K562 (cell line): ENCODE data around the gene FAM168B. TPM values are rescaled to one million over a fixed set of nuclear protein-coding genes. Genes with fewer than 3 reads are reported as not detected.

ENCODE experiments used
- ATAC-seq: fragments of 200-7000 bp; cut with Tn5 transposase; 3 replicates; pipeline ENCODE4 v1.9.1; 2020; ENCODE audit warnings: moderate library complexity
- BruUV-seq: library from RNA; stranded (reverse); fragments of 400-500 nt; replicated peaks from 2 replicates; lab custom pipeline; 2021; lab: Mats Ljungman, UMichigan
- CTCF ChIA-PET: fragments of 300-600 bp; formaldehyde crosslinking; extraction: SDS; loops from one replicate; lab custom pipeline; 2021; ENCODE audit warnings: low intra/inter-chr PET ratio; lab: Yijun Ruan, JAX
- POLR2A ChIA-PET: fragments of 300-600, 350-650 bp; sonication (Branson Sonifier 250); formaldehyde crosslinking; extraction: SDS; loops from one replicate; lab custom pipeline; 2021; ENCODE audit warnings: antibody characterized with exemption, inconsistent platforms; lab: Yijun Ruan, JAX
- DNase-seq, 4 experiments: peaks; one replicate each; pipeline versions ENCODE4 v3.0.0 to v3.0.0-alpha.2; 2011 to 2018; ENCODE audit warnings: low spot score in 3 of 4, mixed read lengths in 3 of 4; ENCODE audit errors: extremely low read depth in 1 of 4
- FAIRE-seq: peaks from 2 replicates; lab custom pipeline; 2011; peaks lifted over from hg19 to GRCh38; lab: Jason Lieb, UNC
- H2AFZ ChIP-seq: 2 replicates; pipeline ENCODE4 v1.6.0; 2011; ENCODE audit warnings: low read depth, low read length, control low read depth, inconsistent platforms
- H3K27ac ChIP-seq: fragments of 200-600 bp; 3 replicates; pipeline ENCODE4 v1.8.0; 2011; ENCODE audit warnings: low read depth, mild to moderate bottlenecking, control low read depth, inconsistent platforms, low read length, moderate library complexity, mixed read lengths; ENCODE audit errors: extremely low read depth
- H3K27me3 ChIP-seq, 2 experiments: fragments of 300-600 bp in 1 of 2; 2 replicates in 1 of 2; 3 replicates in 1 of 2; pipeline versions ENCODE4 v1.6.0 to v1.8.0; 2011; ENCODE audit warnings: inconsistent platforms in 2 of 2, low read length in 2 of 2, mild to moderate bottlenecking in 1 of 2, mixed read lengths in 1 of 2, moderate library complexity in 1 of 2; ENCODE audit not compliant: control insufficient read depth in 2 of 2, insufficient read depth in 2 of 2
- H3K36me3 ChIP-seq: fragments of 300-600 bp; 3 replicates; pipeline ENCODE4 v1.8.0; 2011; ENCODE audit warnings: mild to moderate bottlenecking, low read length, inconsistent platforms; ENCODE audit not compliant: control insufficient read depth, insufficient read depth
- H3K4me1 ChIP-seq, 2 experiments: fragments of 200-600 bp in 1 of 2; replicated peaks in 1 of 2; 2 replicates in 1 of 2; 3 replicates in 1 of 2; pipeline versions ENCODE4 v1.5.1 to v1.8.0; 2011; ENCODE audit warnings: inconsistent platforms in 2 of 2, low read length in 2 of 2, mild to moderate bottlenecking in 1 of 2, mixed read lengths in 1 of 2, moderate library complexity in 1 of 2; ENCODE audit not compliant: control insufficient read depth in 2 of 2, insufficient read depth in 2 of 2
- H3K4me2 ChIP-seq: 2 replicates; pipeline ENCODE4 v1.6.1; 2011; ENCODE audit warnings: low read length, control low read depth, inconsistent platforms, mixed read lengths; ENCODE audit not compliant: insufficient read depth
- H3K4me3 ChIP-seq: fragments of 200-600 bp; sonication (generic), shearing (Covaris generic); 2 replicates; pipeline ENCODE4 v1.5.1; 2016; ENCODE audit warnings: control low read depth, inconsistent platforms
- H3K79me2 ChIP-seq: fragments of 200-600 bp; 3 replicates; pipeline ENCODE4 v1.8.0; 2011; ENCODE audit warnings: low read length, inconsistent platforms; ENCODE audit not compliant: control insufficient read depth, insufficient read depth
- H3K9ac ChIP-seq, 2 experiments: 2 replicates each; pipeline versions ENCODE4 v1.6.0 to v1.6.1; 2011; ENCODE audit warnings: low read depth in 2 of 2, low read length in 2 of 2, control low read depth in 1 of 2, inconsistent platforms in 1 of 2, mild to moderate bottlenecking in 1 of 2, mixed read lengths in 1 of 2; ENCODE audit not compliant: insufficient read depth in 1 of 2
- H3K9me1 ChIP-seq: one replicate; pipeline ENCODE4 v1.6.0; 2011; ENCODE audit warnings: inconsistent platforms, mild to moderate bottlenecking, low read length, moderate library complexity; ENCODE audit not compliant: control insufficient read depth, insufficient read depth
- H3K9me3 ChIP-seq: replicated peaks from 2 replicates; pipeline ENCODE4 v1.5.1; 2011; ENCODE audit warnings: low read depth, low read length, inconsistent platforms; ENCODE audit not compliant: control insufficient read depth, insufficient read depth
- H4K20me1 ChIP-seq: replicated peaks from 2 replicates; pipeline ENCODE4 v1.6.1; 2011; ENCODE audit warnings: low read length, inconsistent platforms, mixed read lengths; ENCODE audit not compliant: control insufficient read depth, insufficient read depth
- BRCA1 ChIP-seq, 2 experiments: fragments of 450-650 bp in 1 of 2; sonication (generic) in 1 of 2; formaldehyde crosslinking in 1 of 2; IDR thresholded peaks; 2 replicates each; pipeline versions ENCODE4 v1.5.0 to v1.6.1; 2017 to 2020; ENCODE audit warnings: mild to moderate bottlenecking in 1 of 2, missing genetic modification reagents in 1 of 2
- CBX5 ChIP-seq: IDR thresholded peaks from 2 replicates; pipeline ENCODE4 v1.6.1; 2014; ENCODE audit warnings: low read depth, borderline replicate concordance
- CEBPG ChIP-seq, 3 experiments: fragments of 200-800 bp in 1 of 3; sonication (Bioruptor generic) in 1 of 3; sonication (generic) in 1 of 3; formaldehyde crosslinking in 1 of 3; IDR thresholded peaks in 2 of 3; conservative IDR thresholded peaks in 1 of 3; 2 replicates each; pipeline versions ENCODE4 v1.6.1 to v1.8.0; 2016 to 2022; ENCODE audit warnings: missing compliant biosample characterization in 2 of 3, missing genetic modification characterization in 2 of 3, mild to moderate bottlenecking in 1 of 3, missing genetic modification reagents in 1 of 3
- CHD1 ChIP-seq: fragments of 200-600 bp; sonication (generic); IDR thresholded peaks from one replicate; pipeline ENCODE4 v1.6.1; 2012; ENCODE audit warnings: mild to moderate bottlenecking, moderate library complexity, low read length, inconsistent platforms
- CHD4 ChIP-seq: fragments of 200-600 bp; sonication (generic); IDR thresholded peaks from 3 replicates; pipeline ENCODE4 v1.6.1; 2012; ENCODE audit warnings: low read depth, mild to moderate bottlenecking, mixed read lengths, low read length, inconsistent platforms; ENCODE audit not compliant: insufficient read depth, insufficient replicate concordance, poor library complexity, severe bottlenecking
- HMG20A ChIP-seq: fragments of 450-650 bp; formaldehyde crosslinking; conservative IDR thresholded peaks from 2 replicates; pipeline ENCODE4 v1.4.0; 2020; ENCODE audit warnings: mild to moderate bottlenecking, mixed read lengths
- HMG20B ChIP-seq: fragments of 250-450 bp; sonication (Bioruptor Pico); IDR thresholded peaks from 2 replicates; pipeline ENCODE4 v1.5.0; 2021; ENCODE audit warnings: mild to moderate bottlenecking
- HNRNPH1 ChIP-seq: fragments of 200-400 bp; formaldehyde crosslinking; optimal IDR thresholded peaks from 2 replicates; pipeline ENCODE3; 2017; ENCODE audit warnings: low read depth, mild to moderate bottlenecking, low read length, moderate library complexity
- MAFK ChIP-seq: IDR thresholded peaks from 2 replicates; pipeline ENCODE4 v1.6.1; 2011; ENCODE audit warnings: low read length, improper control_type of control experiment
- MCM2 ChIP-seq: fragments of 450-650 bp; IDR thresholded peaks from 2 replicates; pipeline ENCODE4 v1.6.1; 2017; ENCODE audit warnings: low read depth, mild to moderate bottlenecking
- NBN ChIP-seq: fragments of 450-650 bp; IDR thresholded peaks from 2 replicates; pipeline ENCODE4 v1.6.1; 2016; ENCODE audit warnings: low read depth, mild to moderate bottlenecking
- NR3C1 ChIP-seq: sonication (generic); formaldehyde crosslinking; IDR thresholded peaks from 2 replicates; pipeline ENCODE4 v1.8.1; 2022; ENCODE audit warnings: missing genetic modification reagents
- RAD51 ChIP-seq: fragments of 450-650 bp; IDR thresholded peaks from 2 replicates; pipeline ENCODE4 v1.7.1; 2016; ENCODE audit warnings: low read depth, mild to moderate bottlenecking, borderline replicate concordance
- RBM25 ChIP-seq: fragments of 200-400 bp; formaldehyde crosslinking; IDR thresholded peaks from 2 replicates; pipeline ENCODE4 v1.6.1; 2018; ENCODE audit warnings: low read length, low read depth, moderate library complexity; ENCODE audit not compliant: severe bottlenecking
- RBM39 ChIP-seq: fragments of 200-400 bp; formaldehyde crosslinking; optimal IDR thresholded peaks from 2 replicates; pipeline ENCODE3; 2018; ENCODE audit warnings: low read depth, low read length
- SMARCB1 ChIP-seq: IDR thresholded peaks from 2 replicates; pipeline ENCODE4 v1.6.1; 2011; ENCODE audit warnings: improper control_type of control experiment, low read depth; ENCODE audit not compliant: insufficient read length
- TAF1 ChIP-seq: IDR thresholded peaks from 2 replicates; pipeline ENCODE4 v1.6.1; 2011; ENCODE audit warnings: mild to moderate bottlenecking, low read length, moderate library complexity; ENCODE audit not compliant: insufficient read depth, control insufficient read depth, severe bottlenecking; ENCODE audit errors: extremely low read depth
- TRIM28 ChIP-seq: fragments of 450-650 bp; IDR thresholded peaks from 2 replicates; pipeline ENCODE4 v1.6.1; 2017
- XRCC5 ChIP-seq: fragments of 200-400 bp; formaldehyde crosslinking; IDR thresholded peaks from 2 replicates; pipeline ENCODE4 v1.6.1; 2017; ENCODE audit warnings: low read depth, mild to moderate bottlenecking, low read length
- ZNF282 ChIP-seq: sonication (generic); formaldehyde crosslinking; IDR thresholded peaks from 2 replicates; pipeline ENCODE4 v1.8.1; 2023; ENCODE audit warnings: missing genetic modification reagents
- ZNF316 ChIP-seq: fragments of 450-650 bp; IDR thresholded peaks from 2 replicates; pipeline ENCODE4 v1.6.1; 2016
- ZNF41 ChIP-seq: fragments of 250-450 bp; sonication (Bioruptor Pico); conservative IDR thresholded peaks from 2 replicates; pipeline ENCODE4 v1.4.0; 2020; ENCODE audit warnings: mild to moderate bottlenecking
- ZNF507 ChIP-seq: conservative IDR thresholded peaks from 2 replicates; pipeline ENCODE4 v1.6.1; 2017; ENCODE audit warnings: missing genetic modification characterization, missing compliant biosample characterization
- ZNF707 ChIP-seq: fragments of 250-450 bp; sonication (Bioruptor Pico); conservative IDR thresholded peaks from 2 replicates; pipeline ENCODE4 v1.8.0; 2022; ENCODE audit warnings: inconsistent platforms, mild to moderate bottlenecking, moderate library complexity
- WGBS: fragments of 100-300 bp; shearing (Covaris generic); methylation state at CpG from one replicate; pipeline ENCODE4 v1.1.6; 2016; ENCODE audit warnings: low coverage, mixed read lengths; ENCODE audit not compliant: insufficient coverage; ENCODE audit errors: missing lambda C conversion rate; 5-methylcytosine and 5-hydroxymethylcytosine counted together
- in situ Hi-C: fragments of 300-500 bp; cut with MboI; formaldehyde crosslinking; loops from 4 replicates; pipeline ENCODE4 v1.15.0; 2018; ENCODE audit warnings: inconsistent platforms, mixed read lengths
- intact Hi-C: fragments of 100-400 bp; cut with micrococcal nuclease; formaldehyde crosslinking; loops from 2 replicates; pipeline ENCODE4 v1.14.2; 2022
- polyA plus RNA-seq, 8 experiments: library from polyadenylated mRNA; depleted of rRNA in 4 of 8; stranded (reverse) in 5 of 8; unstranded in 3 of 8; fragments of >200 nt; fragmentation: Nextera tagmentation in 2 of 8; fragmentation: Illumina TruSeq in 1 of 8; extraction: Ambion mirVana in 2 of 8; extraction: Trizol in 1 of 8; gene quantifications; 2 replicates each; pipeline versions ENCODE4 v1.2.1 to v1.2.3, GENCODE V29; 2011 to 2014; ENCODE audit warnings: inconsistent platforms in 1 of 8, missing spikeins in 1 of 8
- total RNA-seq, 7 experiments: library from RNA; depleted of rRNA in 6 of 7; stranded (reverse); fragments of >200 nt in 6 of 7; fragmentation: Illumina TruSeq in 2 of 7; extraction: Trizol in 2 of 7; gene quantifications; 2 replicates each; pipeline versions ENCODE4 v1.2.1 to v1.2.3, GENCODE V29; 2011 to 2021; ENCODE audit warnings: low replicate concordance in 1 of 7
- TF ChIP-seq, protein P1 (sequence below): sonication (generic); formaldehyde crosslinking; IDR thresholded peaks from 2 replicates; pipeline ENCODE4 v1.8.0; 2022; ENCODE audit warnings: missing genetic modification reagents, mild to moderate bottlenecking, borderline replicate concordance

FAM168B gene
- total and polyA plus RNA-seq, 9 of the 15 experiments (the other 6 are each of a cell fraction or from before 2014, with no cell fraction given), result 3.3 to 76.0 (median 46.1) TPM

GRCh38 chr2:131123192-131123591 lies 29.9 kb upstream of the FAM168B start (continued):
- no peak for TF ChIP-seq RBM25
- TF ChIP-seq MAFK, result no peak
- no peak for TF ChIP-seq HMG20B (CRISPR knock-in tag)
- no peak for TF ChIP-seq HNRNPH1
- TF ChIP-seq ZNF316, result no peak
- no peak for TF ChIP-seq NR3C1 (CRISPR knock-in tag)

DNA sequence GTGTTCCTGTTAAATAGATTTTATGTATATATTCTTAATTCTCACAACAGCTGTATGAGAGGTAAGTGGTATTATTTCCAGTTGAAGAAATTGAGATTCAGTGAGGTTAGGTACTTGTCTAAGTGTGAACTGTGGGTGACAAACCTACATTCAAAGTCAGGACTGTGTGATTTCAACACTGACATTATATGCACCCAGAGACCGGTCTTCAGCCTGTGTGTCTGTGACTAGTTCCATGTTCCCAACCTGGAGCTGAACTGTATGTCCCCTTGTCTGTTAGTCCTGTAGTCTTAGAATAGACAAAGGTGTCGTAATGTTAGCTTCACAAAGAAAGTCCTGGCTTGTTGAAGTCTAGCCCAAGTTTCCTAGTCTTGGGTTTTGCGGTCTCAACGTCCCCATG lies 29.2 kb upstream of the FAM168B start:
- Histone ChIP-seq H3K4me2 (no peak overlapping the region), H4K20me1 (peaks cover 6% of the 10 kb centered on the region; the same call in 1 of the 2 replicates), H3K9ac (no peak overlapping the region), H3K4me3 (no peak overlapping the region), H2AFZ (no peak overlapping the region), H3K9me1 (peaks cover 9% of the 10 kb centered on the region), H3K4me1 (no peaks in the 10 kb centered on the region), H3K36me3 (peaks cover 64% of the 10 kb centered on the region), H3K27ac (no peak overlapping the region), H3K9me3 (no peaks in the 10 kb centered on the region), H3K79me2 (peaks cover 55% of the 10 kb centered on the region), H3K27me3 (no peaks in the 10 kb centered on the region)
- TF ChIP-seq, protein P1, sequence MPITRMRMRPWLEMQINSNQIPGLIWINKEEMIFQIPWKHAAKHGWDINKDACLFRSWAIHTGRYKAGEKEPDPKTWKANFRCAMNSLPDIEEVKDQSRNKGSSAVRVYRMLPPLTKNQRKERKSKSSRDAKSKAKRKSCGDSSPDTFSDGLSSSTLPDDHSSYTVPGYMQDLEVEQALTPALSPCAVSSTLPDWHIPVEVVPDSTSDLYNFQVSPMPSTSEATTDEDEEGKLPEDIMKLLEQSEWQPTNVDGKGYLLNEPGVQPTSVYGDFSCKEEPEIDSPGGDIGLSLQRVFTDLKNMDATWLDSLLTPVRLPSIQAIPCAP (CRISPR knock-in tag), result no peak
- TF ChIP-seq XRCC5 (no peak), ZNF282 (no peak), CHD1 (no peak), ZNF507 (tag) (no peak), ZNF707 (CRISPR knock-in tag) (no peak), TRIM28 (no peak), NBN (no peak), RAD51 (no peak), BRCA1 (IDR thresholded peaks at IDR 0.05) (no peak), BRCA1 (CRISPR knock-in tag; IDR thresholded peaks at IDR 0.05) (no peak), CEBPG (CRISPR knock-in tag; IDR thresholded peaks at IDR 0.05) (no peak), CEBPG (tag; conservative IDR thresholded peaks at IDR 0.05 in 1 of 2, IDR thresholded peaks at IDR 0.05 in 1 of 2) (no peak), RBM39 (no peak), CBX5 (no peak), SMARCB1 (no peak), MCM2 (no peak), CHD4 (no peak), ZNF41 (no peak), HMG20A (no peak), TAF1 (no peak)
- ChIA-PET CTCF (no interaction called here), POLR2A (interaction anchor here (1.3 kb wide), 1 partner anchor 9 kb away, joined by 5 read pairs; no protein-coding TSS in a partner anchor)
- WGBS, result 96% methylated on average over 4 of the region's 4 CpGs
- DNase-seq, result no peak
- ATAC-seq, result no peak
- no peak for FAIRE-seq
- in situ Hi-C loops (no loop called here), intact Hi-C loops (no loop called here)
- no TSS peak for BruUV-seq
